NCI-H524 (cell line): Measurements from ENCODE around the gene CLEC18B.
"Not testable (repeated sequence)": the region's sequence is repeated elsewhere in the genome, so short reads cannot be mapped to it uniquely, and the experiment has no call there.

ENCODE experiments used
- DNase-seq, 2 experiments: peaks; one replicate each; lab custom pipeline; 2025; lab: John Stamatoyannopoulos, UW

The CLEC18B gene

GRCh38 chr16:74420612-74421481, at the start of gene CLEC18B:
Gene CLEC18B (minus strand): TSS chr16:74421478. CDS start chr16:74421270, 208 bp downstream.
- not testable (repeated sequence) for DNase-seq

GRCh38 chr16:74469946-74470478, 48.7 kb upstream of the CLEC18B start:
- DNase-seq: no peak

GRCh38 chr16:74468807-74469525, 47.7 kb upstream of the CLEC18B start:
- DNase-seq: no peak

GRCh38 chr16:74466872-74467271, 45.6 kb upstream of the CLEC18B start:
- no peak for DNase-seq

- no peak for DNase-seq
Measured at GRCh38 chr16:74465851-74466685, 44.8 kb upstream of the CLEC18B start.

DNA sequence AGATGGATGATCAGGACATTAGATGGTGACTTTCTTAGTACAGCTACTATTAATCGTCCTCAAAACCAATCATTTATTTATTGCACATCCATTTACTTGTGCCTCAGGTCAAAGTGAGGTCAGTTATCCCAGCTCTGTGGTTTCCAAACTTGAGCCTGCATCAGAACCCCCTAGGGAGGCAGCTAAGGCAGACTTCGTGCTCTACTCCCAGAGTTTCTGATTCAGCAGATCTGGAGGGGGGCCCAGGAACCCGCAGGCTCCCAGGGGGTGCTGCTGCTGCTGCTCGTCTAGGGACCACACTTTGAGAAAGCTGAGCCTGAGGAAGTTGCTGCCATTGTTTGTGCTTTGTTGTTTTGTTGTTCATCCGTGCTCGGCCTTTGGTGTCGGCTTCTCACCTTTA, 44.0 kb upstream of the CLEC18B start:
- DNase-seq: no peak

- no peak for DNase-seq
Measured at GRCh38 chr16:74463888-74464287, 42.6 kb upstream of the CLEC18B start.

- DNase-seq: no peak
Measured at GRCh38 chr16:74462361-74462760, 41.1 kb upstream of the CLEC18B start.

GRCh38 chr16:74461826-74462225, 40.5 kb upstream of the CLEC18B start:
- DNase-seq: no peak

- no peak for DNase-seq
Measured at GRCh38 chr16:74460542-74460941, 39.3 kb upstream of the CLEC18B start.

DNA sequence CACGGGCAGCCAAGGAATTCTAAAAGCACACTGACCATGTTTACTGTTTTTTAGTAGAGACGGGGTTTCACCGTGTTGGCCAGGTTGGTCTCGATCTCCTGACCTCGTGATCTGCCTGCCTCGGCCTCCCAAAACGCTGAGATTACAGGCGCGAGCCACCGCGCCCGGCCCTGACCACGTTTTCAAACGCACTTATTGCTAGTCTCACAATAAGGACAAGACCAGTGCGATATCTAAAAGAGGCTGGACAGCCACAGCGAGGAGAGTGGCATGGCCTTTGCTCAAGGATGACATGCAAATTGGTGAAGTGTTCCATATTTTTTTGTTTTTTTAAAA, 35.0 kb upstream of the CLEC18B start:
- no peak for DNase-seq

DNA sequence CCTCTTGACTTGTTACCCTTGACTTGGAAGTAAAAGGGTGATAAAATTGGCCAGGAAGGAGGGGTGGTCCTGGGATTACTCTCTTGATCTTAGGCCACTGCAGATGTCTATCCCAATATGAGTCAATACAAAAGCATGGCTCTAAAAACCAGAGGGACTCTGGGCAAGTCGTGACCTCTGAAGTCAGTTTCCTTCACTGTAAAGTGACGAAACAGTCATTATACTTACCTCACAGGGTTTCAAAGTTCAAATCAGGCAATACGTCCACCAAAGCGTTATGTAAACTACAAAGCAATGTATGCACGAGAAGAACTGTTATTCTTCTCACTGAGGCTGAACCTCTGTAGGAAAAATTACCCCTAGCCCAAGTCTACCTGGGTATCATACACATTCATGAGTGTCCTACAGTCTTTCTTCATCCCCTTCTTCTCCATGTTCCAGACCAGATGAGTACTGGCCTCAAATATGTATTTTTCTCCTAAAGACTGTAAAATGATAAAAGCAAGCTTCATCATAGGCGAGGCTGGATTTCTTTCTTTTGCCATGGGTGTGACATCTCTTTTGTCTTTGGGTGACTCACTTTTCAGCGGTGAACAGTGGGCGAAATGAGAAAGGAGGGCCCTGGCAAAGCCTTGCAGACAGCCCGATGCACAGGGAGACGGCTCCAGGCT, 34.5 kb upstream of the CLEC18B start:
- DNase-seq: no peak

DNA sequence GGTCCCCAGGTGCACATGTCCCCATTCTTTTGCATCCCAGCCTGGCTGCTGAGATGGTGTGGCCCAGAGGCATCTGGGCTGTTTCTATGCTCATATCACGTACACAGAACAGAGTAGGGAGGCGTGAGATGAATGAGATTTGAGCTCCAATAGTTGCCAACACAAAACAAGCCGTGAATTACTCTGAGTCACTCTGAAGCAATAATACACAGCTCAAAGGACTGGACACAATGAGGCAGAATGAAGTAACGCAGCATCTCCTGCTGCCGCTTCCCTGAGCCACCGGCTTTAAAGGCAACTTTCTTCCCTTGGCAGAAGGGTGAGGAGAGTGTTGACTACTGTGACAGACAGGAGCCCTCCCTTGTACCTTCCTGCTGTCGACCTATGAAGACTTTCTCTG, 33.9 kb upstream of the CLEC18B start:
- no peak for DNase-seq

DNA sequence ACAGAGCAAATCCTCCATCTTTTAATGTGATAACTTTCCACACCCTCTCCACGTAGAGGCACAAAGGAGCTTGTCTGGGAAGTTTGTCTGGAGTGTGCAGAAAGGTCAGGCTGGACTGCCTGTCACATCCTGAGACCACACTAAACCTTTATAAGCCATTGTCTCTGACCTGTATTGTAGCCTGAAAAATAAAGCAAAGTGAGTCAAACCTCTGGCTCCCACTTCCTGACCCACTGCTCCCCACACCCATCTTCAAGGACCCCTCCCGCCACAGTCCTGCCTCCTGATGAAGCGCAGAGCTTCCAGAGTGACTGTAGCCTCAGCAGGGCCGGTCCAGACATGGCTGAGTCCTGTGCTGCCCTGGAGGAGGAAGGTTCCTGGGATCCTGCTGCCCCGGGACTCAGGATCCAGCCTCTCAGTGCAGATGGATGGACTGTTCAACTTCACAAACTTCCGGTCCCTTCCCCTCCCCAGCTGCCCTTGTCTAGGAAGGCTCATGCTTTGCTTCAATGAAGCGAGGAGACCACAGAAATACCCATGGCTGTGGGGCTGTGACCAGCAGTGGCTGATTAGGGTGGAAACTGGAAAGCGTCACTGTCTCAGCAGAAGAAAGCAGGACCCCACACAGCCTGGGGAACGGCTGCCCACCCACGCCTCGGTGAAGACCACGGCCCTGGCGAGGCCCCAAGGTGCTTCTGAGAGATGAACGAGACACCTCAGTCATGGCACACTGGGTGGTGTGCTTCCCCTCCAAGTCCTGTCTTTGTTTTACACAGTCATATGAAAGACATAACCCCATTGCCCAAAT, 30.9 kb upstream of the CLEC18B start:
- no peak for DNase-seq

GRCh38 chr16:74450967-74451760, 29.9 kb upstream of the CLEC18B start:
- DNase-seq: no peak

GRCh38 chr16:74450236-74450635, 29.0 kb upstream of the CLEC18B start:
- DNase-seq: no peak

GRCh38 chr16:74449470-74449869, 28.2 kb upstream of the CLEC18B start:
- no peak for DNase-seq

DNA sequence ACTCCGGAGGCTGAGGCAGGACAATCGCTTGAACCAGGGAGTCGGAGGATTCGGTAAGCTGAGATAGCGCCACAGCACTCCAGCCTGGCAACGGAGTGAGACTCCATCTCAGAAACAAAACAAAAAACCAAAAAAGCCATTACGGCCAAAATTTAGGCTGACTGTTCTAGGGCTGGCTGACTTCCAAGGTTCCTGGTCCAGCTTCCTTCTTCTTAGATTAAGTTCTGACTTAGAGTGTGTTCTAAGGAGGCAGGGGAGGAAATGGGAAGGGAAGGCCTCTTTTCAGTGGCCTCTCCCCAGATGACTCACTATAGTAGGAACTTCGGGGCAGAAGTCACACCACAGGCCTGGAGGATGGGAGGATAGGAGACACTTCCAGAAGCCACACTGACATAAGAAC, 27.7 kb upstream of the CLEC18B start:
- DNase-seq: no peak

GRCh38 chr16:74447578-74447977, 26.3 kb upstream of the CLEC18B start:
- no peak for DNase-seq

GRCh38 chr16:74446866-74447265, 25.6 kb upstream of the CLEC18B start:
- DNase-seq: no peak
